WTC11 (cell line): Measurements from ENCODE around the gene EDC3. TPM values are rescaled to one million over a fixed set of nuclear protein-coding genes. Genes with fewer than 3 reads are reported as not detected.

Experiments used
- ATAC-seq: fragments of 200-7000 bp; cut with Tn5 transposase; 2 replicates; pipeline ENCODE4 v1.10.0; 2021; ENCODE audit warnings: mild to moderate bottlenecking, moderate library complexity
- CTCF ChIA-PET: fragments of 300-600 bp; sonication (Branson Sonifier 250); formaldehyde crosslinking; loops from one replicate; lab custom pipeline; 2021; ENCODE audit warnings: antibody characterized with exemption; lab: Charles Lee
- POLR2A ChIA-PET: fragments of 350-600 bp; sonication (Branson Sonifier 250); formaldehyde crosslinking; loops from one replicate; lab custom pipeline; 2021; ENCODE audit warnings: antibody characterized with exemption; lab: Charles Lee
- DNase-seq: peaks from one replicate; pipeline ENCODE4 v3.0.0; 2021; ENCODE audit warnings: low spot score
- H3K27ac Mint-ChIP-seq: 2 replicates; pipeline ENCODE4 v1.8.0; 2021; ENCODE audit warnings: mixed read lengths
- H3K27me3 Mint-ChIP-seq: 2 replicates; pipeline ENCODE4 v1.8.0; 2021; ENCODE audit warnings: low read depth, mild to moderate bottlenecking, moderate library complexity, mixed read lengths
- H3K36me3 Mint-ChIP-seq: 2 replicates; pipeline ENCODE4 v1.8.0; 2021; ENCODE audit warnings: mixed read lengths
- H3K4me1 Mint-ChIP-seq: 2 replicates; pipeline ENCODE4 v1.8.0; 2022; ENCODE audit warnings: mixed read lengths
- H3K4me3 Mint-ChIP-seq: 2 replicates; pipeline ENCODE4 v1.8.0; 2021; ENCODE audit warnings: mild to moderate bottlenecking, moderate library complexity, mixed read lengths
- H3K9me3 Mint-ChIP-seq: 2 replicates; pipeline ENCODE4 v1.8.0; 2021; ENCODE audit warnings: mixed read lengths
- ATF1 ChIP-seq: sonication (generic); formaldehyde crosslinking; IDR thresholded peaks from 2 replicates; pipeline ENCODE4 v1.8.1; 2023; ENCODE audit warnings: mild to moderate bottlenecking, moderate library complexity, missing genetic modification reagents
- ATF2 ChIP-seq: sonication (generic); formaldehyde crosslinking; IDR thresholded peaks from 2 replicates; pipeline ENCODE4 v1.8.1; 2022; ENCODE audit warnings: low read depth, missing genetic modification reagents, borderline replicate concordance
- ATF6 ChIP-seq: sonication (generic); formaldehyde crosslinking; IDR thresholded peaks from 2 replicates; pipeline ENCODE4 v1.8.1; 2023; ENCODE audit warnings: mild to moderate bottlenecking, missing genetic modification reagents
- CREB1 ChIP-seq: sonication (generic); formaldehyde crosslinking; IDR thresholded peaks from 2 replicates; pipeline ENCODE4 v1.8.0; 2023; ENCODE audit warnings: mild to moderate bottlenecking, missing genetic modification reagents
- ELF4 ChIP-seq: sonication (generic); formaldehyde crosslinking; IDR thresholded peaks from 2 replicates; pipeline ENCODE4 v1.8.1; 2022; ENCODE audit warnings: low read depth, mild to moderate bottlenecking, moderate library complexity, missing genetic modification reagents
- FOXP1 ChIP-seq: sonication (generic); formaldehyde crosslinking; IDR thresholded peaks from 2 replicates; pipeline ENCODE4 v1.8.0; 2022; ENCODE audit warnings: missing genetic modification reagents, mild to moderate bottlenecking, moderate library complexity, borderline replicate concordance
- MLX ChIP-seq: sonication (generic); formaldehyde crosslinking; IDR thresholded peaks from 2 replicates; pipeline ENCODE4 v1.8.1; 2023; ENCODE audit warnings: mild to moderate bottlenecking, missing genetic modification reagents, moderate library complexity
- MXD4 ChIP-seq: fragments of 250-450 bp; sonication (Bioruptor Pico); IDR thresholded peaks from 2 replicates; pipeline ENCODE4 v1.8.0; 2021; ENCODE audit warnings: mild to moderate bottlenecking, moderate library complexity, borderline replicate concordance
- PRRX2 ChIP-seq: fragments of 250-450 bp; sonication (Bioruptor Pico); IDR thresholded peaks from 2 replicates; pipeline ENCODE4 v1.8.0; 2021; ENCODE audit warnings: mild to moderate bottlenecking
- RELA ChIP-seq: sonication (generic); formaldehyde crosslinking; IDR thresholded peaks from 2 replicates; pipeline ENCODE4 v1.8.1; 2022; ENCODE audit warnings: missing genetic modification reagents, mild to moderate bottlenecking, borderline replicate concordance
- TCF7 ChIP-seq: sonication (generic); formaldehyde crosslinking; IDR thresholded peaks from 2 replicates; pipeline ENCODE4 v1.8.0; 2022; ENCODE audit warnings: mild to moderate bottlenecking, low read depth, missing genetic modification reagents, moderate library complexity
- TEAD1 ChIP-seq: sonication (generic); formaldehyde crosslinking; IDR thresholded peaks from 2 replicates; pipeline ENCODE4 v1.8.0; 2022; ENCODE audit warnings: mild to moderate bottlenecking, missing genetic modification reagents
- ZNF219 ChIP-seq: sonication (generic); formaldehyde crosslinking; IDR thresholded peaks from 2 replicates; pipeline ENCODE4 v1.8.0; 2023; ENCODE audit warnings: missing genetic modification reagents, mild to moderate bottlenecking, borderline replicate concordance
- ZNF416 ChIP-seq: fragments of 250-450 bp; sonication (Bioruptor Pico); IDR thresholded peaks from 2 replicates; pipeline ENCODE4 v1.9.0; 2021; ENCODE audit warnings: mild to moderate bottlenecking, inconsistent platforms
- ZNF671 ChIP-seq: fragments of 250-450 bp; sonication (Bioruptor Pico); IDR thresholded peaks from 2 replicates; pipeline ENCODE4 v1.8.0; 2021; ENCODE audit warnings: mild to moderate bottlenecking
- total RNA-seq: library from RNA; stranded (reverse); gene quantifications from 3 replicates; pipeline ENCODE4 v1.2.3, GENCODE V29; 2021
- TF ChIP-seq, protein P1 (sequence below): sonication (generic); formaldehyde crosslinking; IDR thresholded peaks from 2 replicates; pipeline ENCODE4 v1.8.0; 2023; ENCODE audit warnings: missing genetic modification reagents, mild to moderate bottlenecking, borderline replicate concordance
- TF ChIP-seq, protein P2 (sequence below): sonication (generic); formaldehyde crosslinking; IDR thresholded peaks from 2 replicates; pipeline ENCODE4 v1.8.1; 2023; ENCODE audit warnings: mild to moderate bottlenecking, moderate library complexity, missing genetic modification reagents
- TF ChIP-seq, protein P3 (sequence below): sonication (generic); formaldehyde crosslinking; IDR thresholded peaks from 2 replicates; pipeline ENCODE4 v1.8.0; 2023; ENCODE audit warnings: missing genetic modification reagents

EDC3 gene
- total RNA-seq, 1 experiment from 2014 or later: 54.7 TPM

DNA sequence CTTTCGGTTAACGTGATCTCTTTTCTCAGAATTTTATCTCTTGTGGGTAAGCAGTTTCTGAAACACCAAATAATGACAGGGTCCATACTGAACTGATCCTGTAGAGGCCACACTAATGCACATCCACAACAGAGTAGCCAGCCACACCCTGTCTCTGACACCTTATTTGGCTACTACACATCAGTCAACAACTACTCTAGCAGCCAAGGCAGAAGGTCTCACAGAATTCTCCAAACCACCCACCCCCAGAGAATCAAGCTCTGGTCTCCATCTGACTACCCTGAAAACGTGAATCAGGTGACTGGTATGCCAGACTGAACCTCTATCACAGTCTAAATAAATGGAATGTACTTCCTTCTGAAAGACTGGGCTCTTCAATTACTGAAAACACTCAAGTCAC is 38.0 kb downstream of the EDC3 start:
- no peak overlapping the region for H3K27ac Mint-ChIP-seq
- H3K4me3 Mint-ChIP-seq: no peak overlapping the region
- H3K4me1 Mint-ChIP-seq: no peaks in the 10 kb centered on the region
- POLR2A ChIA-PET: no interaction called here
- CTCF ChIA-PET: interaction anchor here (1.5 kb wide), 1 partner anchor 37 kb away, joined by 4 read pairs; no protein-coding TSS in a partner anchor
- TF ChIP-seq MXD4 (no peak), ELF4 (CRISPR knock-in tag) (no peak), PRRX2 (CRISPR knock-in tag) (no peak), CREB1 (CRISPR knock-in tag) (no peak), TCF7 (CRISPR knock-in tag) (no peak)
- ATAC-seq: no peak
- no peaks in the 10 kb centered on the region for H3K27me3 Mint-ChIP-seq
- H3K36me3 Mint-ChIP-seq: peaks cover 10% of the 10 kb centered on the region; the same call in 1 of the 2 replicates
- no peak for DNase-seq
- no peaks in the 10 kb centered on the region for H3K9me3 Mint-ChIP-seq

DNA sequence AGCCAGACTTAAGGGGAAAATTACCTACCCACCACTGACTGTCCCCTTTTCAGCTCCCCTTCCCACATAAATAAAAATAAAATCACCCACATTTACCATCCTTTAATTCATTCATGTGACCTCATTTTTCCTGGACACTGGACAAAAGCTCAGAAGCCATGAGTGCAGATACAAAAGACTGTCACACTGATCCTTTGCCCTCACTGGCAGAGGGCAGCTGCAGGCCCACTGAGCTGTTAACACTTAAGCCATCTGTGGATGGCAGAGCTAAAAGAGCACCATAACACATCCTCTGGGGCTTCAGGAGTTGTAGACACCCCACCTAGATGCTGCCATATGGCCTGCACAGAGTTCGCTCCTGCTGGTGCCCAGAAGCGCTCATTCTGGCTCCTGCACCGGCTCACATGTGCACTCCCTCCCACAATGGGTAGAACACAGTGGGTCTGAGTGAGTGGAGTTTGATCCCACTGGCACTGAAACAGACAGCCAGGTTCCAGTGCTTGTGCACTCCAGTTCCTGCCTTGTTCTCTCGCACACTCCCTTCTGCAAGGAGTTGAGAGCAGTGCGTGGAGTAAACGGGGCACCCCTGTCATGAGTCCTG is 38.8 kb downstream of the EDC3 start:
- no peak for ATAC-seq
- POLR2A ChIA-PET: no interaction called here
- Mint-ChIP-seq H3K36me3 (peaks cover 10% of the 10 kb centered on the region; the same call in 1 of the 2 replicates), H3K4me1 (no peaks in the 10 kb centered on the region), H3K9me3 (no peaks in the 10 kb centered on the region), H3K27ac (no peak overlapping the region), H3K4me3 (no peak overlapping the region), H3K27me3 (no peaks in the 10 kb centered on the region)
- TF ChIP-seq RELA (CRISPR knock-in tag) (no peak), MLX (CRISPR knock-in tag) (no peak), ATF1 (CRISPR knock-in tag) (no peak), ZNF416 (no peak), TEAD1 (no peak), ZNF219 (no peak), PRRX2 (CRISPR knock-in tag) (no peak), FOXP1 (CRISPR knock-in tag) (no peak)
- TF ChIP-seq, protein P1, sequence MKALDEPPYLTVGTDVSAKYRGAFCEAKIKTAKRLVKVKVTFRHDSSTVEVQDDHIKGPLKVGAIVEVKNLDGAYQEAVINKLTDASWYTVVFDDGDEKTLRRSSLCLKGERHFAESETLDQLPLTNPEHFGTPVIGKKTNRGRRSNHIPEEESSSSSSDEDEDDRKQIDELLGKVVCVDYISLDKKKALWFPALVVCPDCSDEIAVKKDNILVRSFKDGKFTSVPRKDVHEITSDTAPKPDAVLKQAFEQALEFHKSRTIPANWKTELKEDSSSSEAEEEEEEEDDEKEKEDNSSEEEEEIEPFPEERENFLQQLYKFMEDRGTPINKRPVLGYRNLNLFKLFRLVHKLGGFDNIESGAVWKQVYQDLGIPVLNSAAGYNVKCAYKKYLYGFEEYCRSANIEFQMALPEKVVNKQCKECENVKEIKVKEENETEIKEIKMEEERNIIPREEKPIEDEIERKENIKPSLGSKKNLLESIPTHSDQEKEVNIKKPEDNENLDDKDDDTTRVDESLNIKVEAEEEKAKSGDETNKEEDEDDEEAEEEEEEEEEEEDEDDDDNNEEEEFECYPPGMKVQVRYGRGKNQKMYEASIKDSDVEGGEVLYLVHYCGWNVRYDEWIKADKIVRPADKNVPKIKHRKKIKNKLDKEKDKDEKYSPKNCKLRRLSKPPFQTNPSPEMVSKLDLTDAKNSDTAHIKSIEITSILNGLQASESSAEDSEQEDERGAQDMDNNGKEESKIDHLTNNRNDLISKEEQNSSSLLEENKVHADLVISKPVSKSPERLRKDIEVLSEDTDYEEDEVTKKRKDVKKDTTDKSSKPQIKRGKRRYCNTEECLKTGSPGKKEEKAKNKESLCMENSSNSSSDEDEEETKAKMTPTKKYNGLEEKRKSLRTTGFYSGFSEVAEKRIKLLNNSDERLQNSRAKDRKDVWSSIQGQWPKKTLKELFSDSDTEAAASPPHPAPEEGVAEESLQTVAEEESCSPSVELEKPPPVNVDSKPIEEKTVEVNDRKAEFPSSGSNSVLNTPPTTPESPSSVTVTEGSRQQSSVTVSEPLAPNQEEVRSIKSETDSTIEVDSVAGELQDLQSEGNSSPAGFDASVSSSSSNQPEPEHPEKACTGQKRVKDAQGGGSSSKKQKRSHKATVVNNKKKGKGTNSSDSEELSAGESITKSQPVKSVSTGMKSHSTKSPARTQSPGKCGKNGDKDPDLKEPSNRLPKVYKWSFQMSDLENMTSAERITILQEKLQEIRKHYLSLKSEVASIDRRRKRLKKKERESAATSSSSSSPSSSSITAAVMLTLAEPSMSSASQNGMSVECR: no peak
- TF ChIP-seq, protein P2, sequence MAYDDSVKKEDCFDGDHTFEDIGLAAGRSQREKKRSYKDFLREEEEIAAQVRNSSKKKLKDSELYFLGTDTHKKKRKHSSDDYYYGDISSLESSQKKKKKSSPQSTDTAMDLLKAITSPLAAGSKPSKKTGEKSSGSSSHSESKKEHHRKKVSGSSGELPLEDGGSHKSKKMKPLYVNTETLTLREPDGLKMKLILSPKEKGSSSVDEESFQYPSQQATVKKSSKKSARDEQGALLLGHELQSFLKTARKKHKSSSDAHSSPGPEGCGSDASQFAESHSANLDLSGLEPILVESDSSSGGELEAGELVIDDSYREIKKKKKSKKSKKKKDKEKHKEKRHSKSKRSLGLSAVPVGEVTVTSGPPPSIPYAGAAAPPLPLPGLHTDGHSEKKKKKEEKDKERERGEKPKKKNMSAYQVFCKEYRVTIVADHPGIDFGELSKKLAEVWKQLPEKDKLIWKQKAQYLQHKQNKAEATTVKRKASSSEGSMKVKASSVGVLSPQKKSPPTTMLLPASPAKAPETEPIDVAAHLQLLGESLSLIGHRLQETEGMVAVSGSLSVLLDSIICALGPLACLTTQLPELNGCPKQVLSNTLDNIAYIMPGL (CRISPR knock-in tag): no peak
- CTCF ChIA-PET: interaction anchor here (1.4 kb wide), 1 partner anchor 111 kb away, joined by 3 read pairs; no protein-coding TSS in a partner anchor
- DNase-seq: no peak

GRCh38 chr15:74655424-74655823 is 40.4 kb downstream of the EDC3 start:
- CTCF ChIA-PET: interaction anchor here (1.0 kb wide), 1 partner anchor 115 kb away, joined by 3 read pairs; no protein-coding TSS in a partner anchor
- H3K27me3 Mint-ChIP-seq: no peaks in the 10 kb centered on the region
- H3K9me3 Mint-ChIP-seq: no peaks in the 10 kb centered on the region
- POLR2A ChIA-PET: no interaction called here
- no peak overlapping the region for H3K27ac Mint-ChIP-seq
- no peaks in the 10 kb centered on the region for H3K4me1 Mint-ChIP-seq
- H3K4me3 Mint-ChIP-seq: no peak overlapping the region
- DNase-seq (no peak), ATAC-seq (no peak)
- H3K36me3 Mint-ChIP-seq: peaks cover 16% of the 10 kb centered on the region; the same call in 1 of the 2 replicates
- TF ChIP-seq ZNF671 (CRISPR knock-in tag) (no peak), PRRX2 (CRISPR knock-in tag) (no peak), ATF6 (no peak), ATF2 (CRISPR knock-in tag) (no peak)
- TF ChIP-seq, protein P3, sequence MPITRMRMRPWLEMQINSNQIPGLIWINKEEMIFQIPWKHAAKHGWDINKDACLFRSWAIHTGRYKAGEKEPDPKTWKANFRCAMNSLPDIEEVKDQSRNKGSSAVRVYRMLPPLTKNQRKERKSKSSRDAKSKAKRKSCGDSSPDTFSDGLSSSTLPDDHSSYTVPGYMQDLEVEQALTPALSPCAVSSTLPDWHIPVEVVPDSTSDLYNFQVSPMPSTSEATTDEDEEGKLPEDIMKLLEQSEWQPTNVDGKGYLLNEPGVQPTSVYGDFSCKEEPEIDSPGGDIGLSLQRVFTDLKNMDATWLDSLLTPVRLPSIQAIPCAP (CRISPR knock-in tag): no peak
- TF ChIP-seq, all 79 proteins: peak for 0
